ENCODE results near the gene METAP2.

DNA sequence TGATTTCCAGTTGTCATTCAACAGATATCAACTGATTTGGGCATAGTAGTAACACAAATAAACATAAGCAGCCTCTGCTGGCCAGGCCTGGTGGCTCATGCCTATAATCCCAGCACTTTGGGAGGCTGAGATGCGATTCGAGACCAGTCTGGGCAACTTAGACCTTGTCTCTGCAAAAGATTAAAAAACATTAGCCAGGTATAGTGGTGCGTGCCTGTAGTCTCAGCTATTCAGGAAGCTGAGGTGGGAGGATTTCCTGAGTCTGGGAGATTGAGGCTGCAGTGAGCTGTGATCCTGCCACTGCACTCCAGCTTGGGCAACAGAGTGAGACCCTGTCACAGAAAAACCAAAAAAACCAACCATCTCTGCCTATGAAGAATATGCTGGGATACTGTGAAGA is 7.1 kb downstream of the METAP2 start:
- TF ChIP-seq, protein P1, sequence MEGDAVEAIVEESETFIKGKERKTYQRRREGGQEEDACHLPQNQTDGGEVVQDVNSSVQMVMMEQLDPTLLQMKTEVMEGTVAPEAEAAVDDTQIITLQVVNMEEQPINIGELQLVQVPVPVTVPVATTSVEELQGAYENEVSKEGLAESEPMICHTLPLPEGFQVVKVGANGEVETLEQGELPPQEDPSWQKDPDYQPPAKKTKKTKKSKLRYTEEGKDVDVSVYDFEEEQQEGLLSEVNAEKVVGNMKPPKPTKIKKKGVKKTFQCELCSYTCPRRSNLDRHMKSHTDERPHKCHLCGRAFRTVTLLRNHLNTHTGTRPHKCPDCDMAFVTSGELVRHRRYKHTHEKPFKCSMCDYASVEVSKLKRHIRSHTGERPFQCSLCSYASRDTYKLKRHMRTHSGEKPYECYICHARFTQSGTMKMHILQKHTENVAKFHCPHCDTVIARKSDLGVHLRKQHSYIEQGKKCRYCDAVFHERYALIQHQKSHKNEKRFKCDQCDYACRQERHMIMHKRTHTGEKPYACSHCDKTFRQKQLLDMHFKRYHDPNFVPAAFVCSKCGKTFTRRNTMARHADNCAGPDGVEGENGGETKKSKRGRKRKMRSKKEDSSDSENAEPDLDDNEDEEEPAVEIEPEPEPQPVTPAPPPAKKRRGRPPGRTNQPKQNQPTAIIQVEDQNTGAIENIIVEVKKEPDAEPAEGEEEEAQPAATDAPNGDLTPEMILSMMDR (IDR thresholded peaks at IDR 0.05) = no peak
- no peak for TF ChIP-seq ZFX (IDR thresholded peaks at IDR 0.05; ENCODE audit: borderline replicate concordance)

Measured in 22Rv1 (cell line).